B cell (primary cell): ENCODE measurements around the gene MAD1L1. TPM values are rescaled to one million over a fixed set of nuclear protein-coding genes. Genes with fewer than 3 reads are reported as not detected.
A peak's percentile ranks its signal among the peaks of the same experiment; 100 is the strongest.

Experiments
- ATAC-seq: fragments of 200-7000 bp; cut with Tn5 transposase; one replicate; pipeline ENCODE4 v1.10.0; 2021; ENCODE audit warnings: low read depth, mild to moderate bottlenecking, moderate number of reproducible peaks, moderate library complexity
- CTCF ChIA-PET: fragments of 350-600 bp; sonication (Branson Sonifier 250); formaldehyde crosslinking; loops from one replicate; lab custom pipeline; 2021; ENCODE audit warnings: antibody characterized with exemption, inconsistent platforms; lab: Charles Lee
- POLR2A ChIA-PET: fragments of 350-600 bp; sonication (Branson Sonifier 250); formaldehyde crosslinking; loops from one replicate; lab custom pipeline; 2021; ENCODE audit warnings: antibody characterized with exemption; lab: Charles Lee
- DNase-seq: peaks from one replicate; pipeline ENCODE4 v3.0.0; 2013
- H2AFZ ChIP-seq: 2 replicates; pipeline ENCODE4 v1.6.1; 2012; ENCODE audit warnings: mild to moderate bottlenecking, low read depth, low read length; ENCODE audit not compliant: insufficient read depth, poor library complexity, severe bottlenecking
- H3K27ac ChIP-seq, 2 donors: 1 replicate in 1 of 2; 2 replicates in 1 of 2; pipeline ENCODE4 v1.5.1; 2012 to 2013; ENCODE audit warnings: low read length in 2 of 2, mild to moderate bottlenecking in 2 of 2, moderate library complexity in 1 of 2
- H3K27me3 ChIP-seq, 4 experiments: fragments of 200-600 bp in 1 of 4; sonication (generic) in 1 of 4; replicated peaks in 1 of 4; 1 replicate in 2 of 4; 2 replicates in 2 of 4; pipeline versions ENCODE4 v1.6.1 to v1.7.0; 2013 to 2016; ENCODE audit warnings: low read length in 3 of 4, mild to moderate bottlenecking in 2 of 4, mixed read lengths in 1 of 4, moderate library complexity in 1 of 4; ENCODE audit not compliant: insufficient read depth in 4 of 4, control insufficient read depth in 3 of 4; ENCODE audit errors: control extremely low read depth in 1 of 4
- H3K36me3 ChIP-seq, 2 experiments: replicated peaks in 1 of 2; 1 replicate in 1 of 2; 2 replicates in 1 of 2; pipeline versions ENCODE4 v1.6.1 to v1.7.1; 2013; ENCODE audit warnings: low read length in 1 of 2; ENCODE audit not compliant: insufficient read depth in 2 of 2, control insufficient read depth in 1 of 2; ENCODE audit errors: control extremely low read depth in 1 of 2, extremely low read depth in 1 of 2
- H3K4me1 ChIP-seq, 2 donors: fragments of 200-600 bp in 1 of 2; sonication (generic) in 1 of 2; 1 replicate in 1 of 2; 2 replicates in 1 of 2; pipeline versions ENCODE4 v1.5.1 to v1.6.1; 2013 to 2017; ENCODE audit warnings: low read length in 2 of 2; ENCODE audit not compliant: control insufficient read depth in 2 of 2, insufficient read depth in 2 of 2
- H3K4me2 ChIP-seq: replicated peaks from 2 replicates; pipeline ENCODE3; 2012; ENCODE audit warnings: mild to moderate bottlenecking, low read depth, low read length; ENCODE audit not compliant: poor library complexity, severe bottlenecking
- H3K4me3 ChIP-seq, 5 experiments: fragments of 200-600 bp in 1 of 5; sonication (generic) in 1 of 5; 1 replicate in 3 of 5; 2 replicates in 2 of 5; pipeline versions ENCODE4 v1.5.1 to v1.7.0; 2011 to 2016; ENCODE audit warnings: low read length in 4 of 5, mild to moderate bottlenecking in 4 of 5, low read depth in 2 of 5, control low read depth in 1 of 5, moderate library complexity in 1 of 5; ENCODE audit not compliant: insufficient read depth in 1 of 5; ENCODE audit errors: control extremely low read depth in 1 of 5, extremely low read depth in 1 of 5
- H3K79me2 ChIP-seq: fragments of 200-600 bp; sonication (generic); one replicate; pipeline ENCODE4 v1.6.0; 2016; ENCODE audit warnings: low read length; ENCODE audit not compliant: control insufficient read depth, insufficient read depth
- H3K9ac ChIP-seq: fragments of 200-600 bp; sonication (generic); 2 replicates; pipeline ENCODE4 v1.6.1; 2017; ENCODE audit warnings: mild to moderate bottlenecking, low read length, moderate library complexity
- H3K9me3 ChIP-seq, 3 donors: one replicate each; pipeline versions ENCODE4 v1.6.1 to v1.7.1; 2013; ENCODE audit warnings: low read length in 2 of 3; ENCODE audit not compliant: control insufficient read depth in 2 of 3, insufficient read depth in 1 of 3; ENCODE audit errors: control extremely low read depth in 1 of 3
- H4K20me1 ChIP-seq: 2 replicates; pipeline ENCODE4 v1.6.0; 2012; ENCODE audit warnings: mild to moderate bottlenecking, low read length; ENCODE audit not compliant: insufficient read depth, control insufficient read depth, poor library complexity, severe bottlenecking
- H3K27ac Mint-ChIP-seq: one replicate; pipeline ENCODE4 v1.8.0; 2021; ENCODE audit warnings: mixed read lengths
- H3K27me3 Mint-ChIP-seq: one replicate; pipeline ENCODE4 v1.8.0; 2021; ENCODE audit warnings: mixed read lengths
- H3K4me1 Mint-ChIP-seq: one replicate; pipeline ENCODE4 v1.8.0; 2021; ENCODE audit warnings: mixed read lengths
- H3K4me3 Mint-ChIP-seq: one replicate; pipeline ENCODE4 v1.8.0; 2021; ENCODE audit warnings: mixed read lengths
- H3K9me3 Mint-ChIP-seq: one replicate; pipeline ENCODE4 v1.8.0; 2022; ENCODE audit warnings: mixed read lengths; ENCODE audit not compliant: insufficient read depth
- CTCF ChIP-seq: fragments of 200-600 bp; IDR thresholded peaks from one replicate; pipeline ENCODE4 v1.8.0; 2022; ENCODE audit warnings: antibody characterized with exemption, mild to moderate bottlenecking
- EZH2 ChIP-seq: IDR thresholded peaks from 2 replicates; pipeline ENCODE4 v1.6.1; 2012; ENCODE audit warnings: borderline replicate concordance, low read depth, mild to moderate bottlenecking, moderate library complexity, low read length; ENCODE audit not compliant: insufficient read depth, poor library complexity, severe bottlenecking
- WGBS: methylation state at CpG from one replicate; pipeline ENCODE4 v1.1.5; 2013; ENCODE audit warnings: missing lambda C conversion rate; ENCODE audit not compliant: insufficient coverage; 5-methylcytosine and 5-hydroxymethylcytosine counted together
- intact Hi-C: fragments of 100-400 bp; cut with micrococcal nuclease; formaldehyde crosslinking; loops from one replicate; pipeline ENCODE4 v1.10.0; 2022
- polyA plus RNA-seq: library from polyadenylated mRNA; depleted of rRNA; stranded (reverse); fragments of >200 nt; gene quantifications from 2 replicates; pipeline ENCODE4 v1.2.3, GENCODE V29; 2012
- total RNA-seq, 2 donors: library from RNA; stranded (reverse); fragments of 120-200 nt in 1 of 2; gene quantifications; 1 replicate in 1 of 2; 2 replicates in 1 of 2; pipeline versions ENCODE4 v1.2.3 to v1.2.4, GENCODE V29; 2013 to 2022

MAD1L1 gene
- total and polyA plus RNA-seq, 2 donors (not counting 1 experiment from before 2014, with no cell fraction given) = 86.7 to 110 TPM

GRCh38 chr7:2075811-2076210 lies 156.9 kb downstream of the MAD1L1 start:
- ChIA-PET POLR2A (no interaction called here), CTCF (no interaction called here)
- DNase-seq (no peak), ATAC-seq (no peak)
- Histone ChIP-seq H3K9me3 (no peaks in the 10 kb centered on the region), H3K4me2 (no peak overlapping the region), H3K36me3 (peaks cover 0 to 12% of the 10 kb centered on the region in 2 experiments), H2AFZ (no peak overlapping the region), H3K27ac (no peak overlapping the region), H3K9ac (no peak overlapping the region), H3K4me1 (peaks cover 35 to 51% of the 10 kb centered on the region in 2 donors), H3K79me2 (peaks cover 22% of the 10 kb centered on the region), H3K4me3 (no peak overlapping the region), H3K27me3 (no peaks in the 10 kb centered on the region), H4K20me1 (no peaks in the 10 kb centered on the region)
- H3K4me1 Mint-ChIP-seq = peaks cover 37% of the 10 kb centered on the region
- 95% methylated on average over 15 of the region's 17 CpGs for WGBS
- no peak for TF ChIP-seq EZH2
- TF ChIP-seq CTCF = no peak
- intact Hi-C loops = loop anchor here (10.0 kb wide), 1 partner anchor 151 kb away; no protein-coding TSS in a partner anchor
- H3K27me3 Mint-ChIP-seq = no peaks in the 10 kb centered on the region
- H3K4me3 Mint-ChIP-seq = no peak overlapping the region
- H3K27ac Mint-ChIP-seq = no peak overlapping the region
- no peaks in the 10 kb centered on the region for H3K9me3 Mint-ChIP-seq

- Mint-ChIP-seq H3K4me1 (peaks cover 40% of the 10 kb centered on the region), H3K9me3 (no peaks in the 10 kb centered on the region), H3K27ac (no peak overlapping the region), H3K27me3 (no peaks in the 10 kb centered on the region), H3K4me3 (no peak overlapping the region)
- peaks cover 0 to 9% of the 10 kb centered on the region in 2 experiments for H3K36me3 ChIP-seq
- H3K4me1 ChIP-seq = peaks cover 33 to 48% of the 10 kb centered on the region in 2 donors
- H4K20me1 ChIP-seq = no peaks in the 10 kb centered on the region
- no peak overlapping the region for H3K4me3 ChIP-seq
- H2AFZ ChIP-seq = no peak overlapping the region
- TF ChIP-seq EZH2 (no peak), CTCF (no peak)
- intact Hi-C loops = loop anchor here (10.0 kb wide), 1 partner anchor 150 kb away; no protein-coding TSS in a partner anchor
- H3K4me2 ChIP-seq = peak overlapping the region; percentile 30
- DNase-seq (no peak), ATAC-seq (no peak)
- H3K79me2 ChIP-seq = peaks cover 22% of the 10 kb centered on the region
- no peak overlapping the region for H3K9ac ChIP-seq
- no peak overlapping the region for H3K27ac ChIP-seq
- no peaks in the 10 kb centered on the region for H3K27me3 ChIP-seq
- ChIA-PET CTCF (no interaction called here), POLR2A (no interaction called here)
- H3K9me3 ChIP-seq = no peaks in the 10 kb centered on the region
- WGBS = 28% methylated on average over 17 of the region's 17 CpGs
Observed at GRCh38 chr7:2074691-2075090, 158.1 kb downstream of the MAD1L1 start.
